WTC11 (cell line): ENCODE measurements around the gene DOCK7.
A peak's percentile ranks its signal among the peaks of the same experiment; 100 is the strongest.

Experiments
- AR ChIP-seq: fragments of 250-450 bp; sonication (Bioruptor Pico); IDR thresholded peaks from 2 replicates; pipeline ENCODE4 v1.9.0; 2021; ENCODE audit warnings: mild to moderate bottlenecking
- ATF3 ChIP-seq: sonication (generic); formaldehyde crosslinking; conservative IDR thresholded peaks from 2 replicates; pipeline ENCODE4 v1.8.1; 2022; ENCODE audit warnings: mild to moderate bottlenecking, missing genetic modification reagents
- CBFB ChIP-seq: sonication (generic); formaldehyde crosslinking; IDR thresholded peaks from 2 replicates; pipeline ENCODE4 v1.8.1; 2022; ENCODE audit warnings: mild to moderate bottlenecking, low read depth, missing genetic modification reagents
- CREB1 ChIP-seq: sonication (generic); formaldehyde crosslinking; IDR thresholded peaks from 2 replicates; pipeline ENCODE4 v1.8.0; 2023; ENCODE audit warnings: mild to moderate bottlenecking, missing genetic modification reagents
- CTCF ChIP-seq: fragments of 200-600 bp; IDR thresholded peaks from 2 replicates; pipeline ENCODE4 v1.8.0; 2022; ENCODE audit warnings: antibody characterized with exemption
- E2F1 ChIP-seq: sonication (generic); formaldehyde crosslinking; IDR thresholded peaks from 2 replicates; pipeline ENCODE4 v1.8.0; 2022; ENCODE audit warnings: mild to moderate bottlenecking, missing genetic modification reagents
- E2F4 ChIP-seq: sonication (generic); formaldehyde crosslinking; IDR thresholded peaks from 2 replicates; pipeline ENCODE4 v1.8.1; 2022; ENCODE audit warnings: low read depth, mild to moderate bottlenecking, moderate library complexity, missing genetic modification reagents, borderline replicate concordance
- FOXP1 ChIP-seq: sonication (generic); formaldehyde crosslinking; IDR thresholded peaks from 2 replicates; pipeline ENCODE4 v1.8.0; 2022; ENCODE audit warnings: missing genetic modification reagents, mild to moderate bottlenecking, moderate library complexity, borderline replicate concordance
- MAX ChIP-seq: sonication (generic); formaldehyde crosslinking; IDR thresholded peaks from 2 replicates; pipeline ENCODE4 v1.8.0; 2022; ENCODE audit warnings: mild to moderate bottlenecking, missing genetic modification reagents
- PRDM15 ChIP-seq: sonication (generic); formaldehyde crosslinking; IDR thresholded peaks from 2 replicates; pipeline ENCODE4 v1.8.0; 2022; ENCODE audit warnings: missing genetic modification reagents
- ZNF281 ChIP-seq: sonication (generic); formaldehyde crosslinking; IDR thresholded peaks from 2 replicates; pipeline ENCODE4 v1.8.0; 2023; ENCODE audit warnings: mild to moderate bottlenecking, missing genetic modification reagents
- ZNF416 ChIP-seq: fragments of 250-450 bp; sonication (Bioruptor Pico); IDR thresholded peaks from 2 replicates; pipeline ENCODE4 v1.9.0; 2021; ENCODE audit warnings: mild to moderate bottlenecking, inconsistent platforms

GRCh38 chr1:62436039-62436465, 252.1 kb downstream of the DOCK7 start:
- TF ChIP-seq CTCF (no peak), E2F1 (CRISPR knock-in tag) (no peak), PRDM15 (no peak), CREB1 (CRISPR knock-in tag) (no peak), MAX (CRISPR knock-in tag) (no peak), ZNF281 (no peak), ZNF416 (CRISPR knock-in tag) (no peak), FOXP1 (CRISPR knock-in tag) (no peak; the same call in 1 of the 2 replicates), ATF3 (no peak), E2F4 (CRISPR knock-in tag) (peak; percentile 38; the same call in 1 of the 2 replicates), CBFB (CRISPR knock-in tag) (no peak), AR (CRISPR knock-in tag) (no peak)
